K562 (cell line): Measurements from ENCODE around the gene ABHD16A. TPM values are rescaled to one million over a fixed set of nuclear protein-coding genes. Genes with fewer than 3 reads are reported as not detected.
A peak's percentile ranks its signal among the peaks of the same experiment; 100 is the strongest.

ENCODE experiments used
- ATF3 ChIP-seq, 2 experiments: fragments of 450-650 bp in 1 of 2; sonication (generic) in 1 of 2; formaldehyde crosslinking in 1 of 2; IDR thresholded peaks in 1 of 2; conservative IDR thresholded peaks in 1 of 2; 2 replicates each; pipeline versions ENCODE4 v1.6.1 to v1.8.1; 2016 to 2023; ENCODE audit warnings: mild to moderate bottlenecking in 2 of 2, moderate library complexity in 2 of 2, inconsistent platforms in 1 of 2, missing genetic modification reagents in 1 of 2
- CHCHD3 ChIP-seq: fragments of 250-450 bp; sonication (Bioruptor Pico); IDR thresholded peaks from 2 replicates; pipeline ENCODE4 v2.1.2; 2022; ENCODE audit warnings: mild to moderate bottlenecking
- EHMT2 ChIP-seq: fragments of 450-650 bp; IDR thresholded peaks from 2 replicates; pipeline ENCODE4 v1.6.1; 2018; ENCODE audit warnings: antibody characterized with exemption
- RBFOX2 ChIP-seq: fragments of 200-400 bp; formaldehyde crosslinking; IDR thresholded peaks from 2 replicates; pipeline ENCODE4 v1.6.1; 2017; ENCODE audit warnings: low read depth, mild to moderate bottlenecking, low read length, moderate library complexity
- RCOR1 ChIP-seq, 2 experiments: IDR thresholded peaks; 2 replicates each; pipeline ENCODE4 v1.6.1; 2012; ENCODE audit warnings: low read depth in 2 of 2, low read length in 2 of 2, borderline replicate concordance in 1 of 2, improper control_type of control experiment in 1 of 2
- SP2 ChIP-seq: IDR thresholded peaks from 2 replicates; pipeline ENCODE4 v1.6.1; 2011; ENCODE audit warnings: mild to moderate bottlenecking, low read depth, low read length, moderate library complexity; ENCODE audit not compliant: poor library complexity, severe bottlenecking; ENCODE audit errors: extremely low read depth
- SREBF1 ChIP-seq: fragments of 150-350 bp; IDR thresholded peaks from 2 replicates; pipeline ENCODE4 v1.6.1; 2014; ENCODE audit warnings: antibody characterized with exemption, low read depth, low read length, borderline replicate concordance
- ZNF184 ChIP-seq: sonication (generic); formaldehyde crosslinking; IDR thresholded peaks from 2 replicates; pipeline ENCODE4 v1.5.0; 2020; ENCODE audit warnings: missing genetic modification reagents
- ZNF311 ChIP-seq: fragments of 250-450 bp; sonication (Bioruptor Pico); IDR thresholded peaks from 2 replicates; pipeline ENCODE4 v1.4.0; 2020; ENCODE audit warnings: mild to moderate bottlenecking, moderate library complexity
- polyA plus RNA-seq, 8 experiments: library from polyadenylated mRNA; depleted of rRNA in 4 of 8; stranded (reverse) in 5 of 8; unstranded in 3 of 8; fragments of >200 nt; fragmentation: Nextera tagmentation in 2 of 8; fragmentation: Illumina TruSeq in 1 of 8; extraction: Ambion mirVana in 2 of 8; extraction: Trizol in 1 of 8; gene quantifications; 2 replicates each; pipeline versions ENCODE4 v1.2.1 to v1.2.3, GENCODE V29; 2011 to 2014; ENCODE audit warnings: inconsistent platforms in 1 of 8, missing spikeins in 1 of 8
- total RNA-seq, 7 experiments: library from RNA; depleted of rRNA in 6 of 7; stranded (reverse); fragments of >200 nt in 6 of 7; fragmentation: Illumina TruSeq in 2 of 7; extraction: Trizol in 2 of 7; gene quantifications; 2 replicates each; pipeline versions ENCODE4 v1.2.1 to v1.2.3, GENCODE V29; 2011 to 2021; ENCODE audit warnings: low replicate concordance in 1 of 7
- TF ChIP-seq, protein P1 (sequence below): fragments of 450-650 bp; formaldehyde crosslinking; IDR thresholded peaks from 2 replicates; pipeline ENCODE4 v1.4.0; 2022; ENCODE audit warnings: mild to moderate bottlenecking, moderate library complexity
- TF ChIP-seq, protein P2 (sequence below), 2 experiments: fragments of 450-650 bp; IDR thresholded peaks; 2 replicates each; pipeline ENCODE4 v1.6.1; 2016
- TF ChIP-seq, protein P3 (sequence below), 2 experiments: fragments of 450-650 bp in 1 of 2; sonication (generic) in 1 of 2; formaldehyde crosslinking in 1 of 2; IDR thresholded peaks; 2 replicates each; pipeline versions ENCODE4 v1.7.1 to v1.9.0; 2016 to 2022; ENCODE audit warnings: inconsistent platforms in 1 of 2, mild to moderate bottlenecking in 1 of 2, missing genetic modification reagents in 1 of 2

ABHD16A gene
- total and polyA plus RNA-seq, 9 of the 15 experiments (the other 6 are each of a cell fraction or from before 2014, with no cell fraction given) = 25.8 to 120 (median 81.6) TPM

GRCh38 chr6:31737991-31738979 lies 35.2 kb upstream of the ABHD16A start (continued):
- TF ChIP-seq, protein P1, sequence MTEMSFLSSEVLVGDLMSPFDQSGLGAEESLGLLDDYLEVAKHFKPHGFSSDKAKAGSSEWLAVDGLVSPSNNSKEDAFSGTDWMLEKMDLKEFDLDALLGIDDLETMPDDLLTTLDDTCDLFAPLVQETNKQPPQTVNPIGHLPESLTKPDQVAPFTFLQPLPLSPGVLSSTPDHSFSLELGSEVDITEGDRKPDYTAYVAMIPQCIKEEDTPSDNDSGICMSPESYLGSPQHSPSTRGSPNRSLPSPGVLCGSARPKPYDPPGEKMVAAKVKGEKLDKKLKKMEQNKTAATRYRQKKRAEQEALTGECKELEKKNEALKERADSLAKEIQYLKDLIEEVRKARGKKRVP (CRISPR knock-in tag) = peak; percentile 25
- TF ChIP-seq SP2 = no peak
- TF ChIP-seq SREBF1 = peak; percentile 61; the same call in 1 of the 2 replicates
- no peak for TF ChIP-seq ZNF184 (CRISPR knock-in tag)
- TF ChIP-seq EHMT2 = peak; percentile 72
- 0 out of 2 replicates have a peak, but pooled peaks have one; percentile 32 for TF ChIP-seq CHCHD3
- peak; percentile 73 for TF ChIP-seq RBFOX2
- TF ChIP-seq, protein P2, sequence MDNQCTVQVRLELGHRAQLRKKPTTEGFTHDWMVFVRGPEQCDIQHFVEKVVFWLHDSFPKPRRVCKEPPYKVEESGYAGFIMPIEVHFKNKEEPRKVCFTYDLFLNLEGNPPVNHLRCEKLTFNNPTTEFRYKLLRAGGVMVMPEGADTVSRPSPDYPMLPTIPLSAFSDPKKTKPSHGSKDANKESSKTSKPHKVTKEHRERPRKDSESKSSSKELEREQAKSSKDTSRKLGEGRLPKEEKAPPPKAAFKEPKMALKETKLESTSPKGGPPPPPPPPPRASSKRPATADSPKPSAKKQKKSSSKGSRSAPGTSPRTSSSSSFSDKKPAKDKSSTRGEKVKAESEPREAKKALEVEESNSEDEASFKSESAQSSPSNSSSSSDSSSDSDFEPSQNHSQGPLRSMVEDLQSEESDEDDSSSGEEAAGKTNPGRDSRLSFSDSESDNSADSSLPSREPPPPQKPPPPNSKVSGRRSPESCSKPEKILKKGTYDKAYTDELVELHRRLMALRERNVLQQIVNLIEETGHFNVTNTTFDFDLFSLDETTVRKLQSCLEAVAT (IDR thresholded peaks at IDR 0.05) = no peak
- TF ChIP-seq ATF3 (IDR thresholded peaks at IDR 0.05) = no peak
- peak; percentile 63 for TF ChIP-seq ATF3 (CRISPR knock-in tag; conservative IDR thresholded peaks at IDR 0.05)
- peak in 1 of 2 experiments; percentile 94; a peak in 3 of 4 replicates for TF ChIP-seq RCOR1 (IDR thresholded peaks at IDR 0.05; ENCODE audit: borderline replicate concordance in 1 of 2, low read depth in 2 of 2, low read length in 2 of 2)
- TF ChIP-seq, protein P3, sequence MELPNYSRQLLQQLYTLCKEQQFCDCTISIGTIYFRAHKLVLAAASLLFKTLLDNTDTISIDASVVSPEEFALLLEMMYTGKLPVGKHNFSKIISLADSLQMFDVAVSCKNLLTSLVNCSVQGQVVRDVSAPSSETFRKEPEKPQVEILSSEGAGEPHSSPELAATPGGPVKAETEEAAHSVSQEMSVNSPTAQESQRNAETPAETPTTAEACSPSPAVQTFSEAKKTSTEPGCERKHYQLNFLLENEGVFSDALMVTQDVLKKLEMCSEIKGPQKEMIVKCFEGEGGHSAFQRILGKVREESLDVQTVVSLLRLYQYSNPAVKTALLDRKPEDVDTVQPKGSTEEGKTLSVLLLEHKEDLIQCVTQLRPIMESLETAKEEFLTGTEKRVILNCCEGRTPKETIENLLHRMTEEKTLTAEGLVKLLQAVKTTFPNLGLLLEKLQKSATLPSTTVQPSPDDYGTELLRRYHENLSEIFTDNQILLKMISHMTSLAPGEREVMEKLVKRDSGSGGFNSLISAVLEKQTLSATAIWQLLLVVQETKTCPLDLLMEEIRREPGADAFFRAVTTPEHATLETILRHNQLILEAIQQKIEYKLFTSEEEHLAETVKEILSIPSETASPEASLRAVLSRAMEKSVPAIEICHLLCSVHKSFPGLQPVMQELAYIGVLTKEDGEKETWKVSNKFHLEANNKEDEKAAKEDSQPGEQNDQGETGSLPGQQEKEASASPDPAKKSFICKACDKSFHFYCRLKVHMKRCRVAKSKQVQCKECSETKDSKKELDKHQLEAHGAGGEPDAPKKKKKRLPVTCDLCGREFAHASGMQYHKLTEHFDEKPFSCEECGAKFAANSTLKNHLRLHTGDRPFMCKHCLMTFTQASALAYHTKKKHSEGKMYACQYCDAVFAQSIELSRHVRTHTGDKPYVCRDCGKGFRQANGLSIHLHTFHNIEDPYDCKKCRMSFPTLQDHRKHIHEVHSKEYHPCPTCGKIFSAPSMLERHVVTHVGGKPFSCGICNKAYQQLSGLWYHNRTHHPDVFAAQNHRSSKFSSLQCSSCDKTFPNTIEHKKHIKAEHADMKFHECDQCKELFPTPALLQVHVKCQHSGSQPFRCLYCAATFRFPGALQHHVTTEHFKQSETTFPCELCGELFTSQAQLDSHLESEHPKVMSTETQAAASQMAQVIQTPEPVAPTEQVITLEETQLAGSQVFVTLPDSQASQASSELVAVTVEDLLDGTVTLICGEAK (IDR thresholded peaks at IDR 0.05) = no peak
- TF ChIP-seq, protein P3 (CRISPR knock-in tag; IDR thresholded peaks at IDR 0.05) = no peak
- peak; percentile 70; the same call in 1 of the 2 replicates for TF ChIP-seq ZNF311 (CRISPR knock-in tag)
